MM.1S (cell line): ENCODE data around the gene CELF2.

ENCODE experiments used
- CTCF ChIP-seq: fragments of 300-600 bp; sonication (generic); IDR thresholded peaks from 2 replicates; pipeline ENCODE4 v1.5.1; 2016; ENCODE audit warnings: antibody characterized with exemption, low read length, mixed read lengths
- EZH2phosphoT487 ChIP-seq: fragments of 300-600 bp; sonication (generic); IDR thresholded peaks from 2 replicates; pipeline ENCODE4 v1.6.1; 2018; ENCODE audit warnings: antibody characterized with exemption, low read length

GRCh38 chr10:11178606-11179515 lies 161.2 kb downstream of the CELF2 start:
- TF ChIP-seq CTCF, result no peak
- TF ChIP-seq EZH2phosphoT487, result no peak
